H1 (cell line): ENCODE data around the gene DCUN1D3. TPM values are rescaled to one million over a fixed set of nuclear protein-coding genes. Genes with fewer than 3 reads are reported as not detected.
"Not testable (repeated sequence)": the region's sequence is repeated elsewhere in the genome, so short reads cannot be mapped to it uniquely, and the experiment has no call there.

Experiments
- CTCF ChIA-PET: fragments of 300-600 bp; sonication (Branson Sonifier 250); formaldehyde crosslinking; loops from one replicate; lab custom pipeline; 2021; ENCODE audit not compliant: partially characterized antibody; lab: Charles Lee
- POLR2A ChIA-PET: fragments of 300-600 bp; sonication (Branson Sonifier 250); formaldehyde crosslinking; loops from one replicate; lab custom pipeline; 2021; ENCODE audit warnings: inconsistent platforms; ENCODE audit not compliant: partially characterized antibody; lab: Charles Lee
- DNase-seq, 2 experiments: peaks; one replicate each; pipeline versions ENCODE4 v3.0.0 to v3.0.0-alpha.2; 2010 to 2022; ENCODE audit warnings: low spot score in 2 of 2, low read depth in 1 of 2, mixed read lengths in 1 of 2
- FAIRE-seq: peaks from 2 replicates; lab custom pipeline; 2011; peaks lifted over from hg19 to GRCh38; lab: Jason Lieb, UNC
- H2AFZ ChIP-seq: 2 replicates; pipeline ENCODE4 v1.8.1; 2012; ENCODE audit warnings: low read length, inconsistent platforms
- H2AK5ac ChIP-seq: 2 replicates; pipeline ENCODE4 v1.6.1; 2013; ENCODE audit warnings: low read depth, low read length
- H2BK120ac ChIP-seq: replicated peaks from 2 replicates; pipeline ENCODE3; 2013; ENCODE audit warnings: low read depth, low read length, inconsistent platforms
- H2BK12ac ChIP-seq: 2 replicates; pipeline ENCODE4 v1.6.1; 2013; ENCODE audit warnings: low read depth, low read length
- H2BK15ac ChIP-seq: 2 replicates; pipeline ENCODE4 v1.6.1; 2013; ENCODE audit warnings: low read length
- H2BK20ac ChIP-seq: 2 replicates; pipeline ENCODE4 v1.6.1; 2013; ENCODE audit warnings: low read length
- H2BK5ac ChIP-seq: 2 replicates; pipeline ENCODE4 v1.6.1; 2013; ENCODE audit warnings: low read depth, low read length
- H3K14ac ChIP-seq: 2 replicates; pipeline ENCODE4 v1.6.1; 2013; ENCODE audit warnings: inconsistent platforms; ENCODE audit not compliant: insufficient read length
- H3K18ac ChIP-seq: 2 replicates; pipeline ENCODE4 v1.6.1; 2013; ENCODE audit warnings: low read length; ENCODE audit errors: extremely low read depth
- H3K23ac ChIP-seq: 2 replicates; pipeline ENCODE4 v1.6.1; 2013; ENCODE audit warnings: inconsistent platforms; ENCODE audit not compliant: insufficient read length
- H3K23me2 ChIP-seq: 2 replicates; pipeline ENCODE4 v1.6.1; 2013; ENCODE audit warnings: low read depth, low read length
- H3K27ac ChIP-seq: 2 replicates; pipeline ENCODE4 v1.6.1; 2011; ENCODE audit warnings: low read depth, low read length, inconsistent platforms
- H3K27me3 ChIP-seq, 4 experiments: replicated peaks in 1 of 4; 1 replicate in 1 of 4; 2 replicates in 3 of 4; pipeline versions ENCODE4 v1.6.1 to v1.8.1; 2011 to 2013; ENCODE audit warnings: low read length in 3 of 4, mild to moderate bottlenecking in 3 of 4, inconsistent platforms in 2 of 4, mixed read lengths in 2 of 4, moderate library complexity in 1 of 4; ENCODE audit not compliant: control insufficient read depth in 3 of 4, insufficient read depth in 3 of 4; ENCODE audit errors: extremely low read depth in 1 of 4
- H3K36me3 ChIP-seq, 4 experiments: 2 replicates each; pipeline versions ENCODE4 v1.6.1 to v1.8.1; 2011 to 2013; ENCODE audit warnings: mild to moderate bottlenecking in 4 of 4, low read length in 3 of 4, moderate library complexity in 2 of 4, control low read depth in 1 of 4, inconsistent platforms in 1 of 4; ENCODE audit not compliant: insufficient read depth in 4 of 4, control insufficient read depth in 2 of 4
- H3K4ac ChIP-seq: replicated peaks from 2 replicates; pipeline ENCODE3; 2013; ENCODE audit warnings: low read length, low read depth, mixed read lengths, inconsistent platforms; ENCODE audit not compliant: insufficient read length
- H3K4me1 ChIP-seq, 4 experiments: replicated peaks in 1 of 4; 1 replicate in 1 of 4; 2 replicates in 3 of 4; pipeline versions ENCODE4 v1.6.1 to v1.8.1; 2011 to 2013; ENCODE audit warnings: low read length in 3 of 4, inconsistent platforms in 2 of 4, mixed read lengths in 1 of 4; ENCODE audit not compliant: insufficient read depth in 4 of 4, control insufficient read depth in 3 of 4
- H3K4me2 ChIP-seq, 2 experiments: 2 replicates each; pipeline versions ENCODE4 v1.6.1 to v1.8.1; 2011 to 2013; ENCODE audit warnings: low read depth in 2 of 2, low read length in 2 of 2, control low read depth in 1 of 2, inconsistent platforms in 1 of 2, mild to moderate bottlenecking in 1 of 2; ENCODE audit not compliant: insufficient read depth in 1 of 2
- H3K4me3 ChIP-seq, 4 experiments: fragments of 200-600, 300-600 bp in 1 of 4; sonication (generic), shearing (Covaris generic), sonication (Bioruptor Twin) in 1 of 4; 2 replicates each; pipeline versions ENCODE4 v1.5.1 to v1.8.1; 2011 to 2016; ENCODE audit warnings: low read length in 4 of 4, low read depth in 3 of 4, control low read depth in 2 of 4, inconsistent platforms in 2 of 4, mild to moderate bottlenecking in 2 of 4, mixed read lengths in 1 of 4, moderate library complexity in 1 of 4; ENCODE audit not compliant: insufficient read depth in 2 of 4; ENCODE audit errors: extremely low read depth in 1 of 4
- H3K56ac ChIP-seq: replicated peaks from 2 replicates; pipeline ENCODE3; 2013; ENCODE audit warnings: low read depth, mild to moderate bottlenecking, mixed read lengths, low read length, inconsistent platforms; ENCODE audit not compliant: insufficient read length
- H3K79me1 ChIP-seq: 2 replicates; pipeline ENCODE4 v1.6.1; 2013; ENCODE audit warnings: low read depth, low read length, control low read depth
- H3K79me2 ChIP-seq, 2 experiments: 2 replicates each; pipeline versions ENCODE4 v1.6.1 to v1.8.1; 2012 to 2013; ENCODE audit warnings: low read length in 2 of 2, mild to moderate bottlenecking in 2 of 2, inconsistent platforms in 1 of 2; ENCODE audit not compliant: insufficient read depth in 2 of 2, control insufficient read depth in 1 of 2
- H3K9ac ChIP-seq, 4 experiments: replicated peaks in 1 of 4; 1 replicate in 1 of 4; 2 replicates in 3 of 4; pipeline versions ENCODE4 v1.6.1 to v1.8.1; 2011 to 2013; ENCODE audit warnings: low read depth in 3 of 4, low read length in 3 of 4, control low read depth in 2 of 4, mild to moderate bottlenecking in 2 of 4, moderate library complexity in 2 of 4, inconsistent platforms in 1 of 4; ENCODE audit errors: extremely low read depth in 1 of 4
- H3K9me3 ChIP-seq, 2 experiments: 2 replicates each; pipeline versions ENCODE4 v1.6.1 to v1.8.1; 2012 to 2013; ENCODE audit warnings: mild to moderate bottlenecking in 2 of 2, moderate library complexity in 2 of 2, control low read depth in 1 of 2, inconsistent platforms in 1 of 2, low read depth in 1 of 2, low read length in 1 of 2, mixed read lengths in 1 of 2; ENCODE audit not compliant: insufficient read depth in 2 of 2
- H4K20me1 ChIP-seq, 2 experiments: replicated peaks in 1 of 2; 2 replicates each; pipeline versions ENCODE3 to v1.8.1; 2011 to 2013; ENCODE audit warnings: inconsistent platforms in 2 of 2, low read length in 2 of 2, mild to moderate bottlenecking in 1 of 2; ENCODE audit not compliant: insufficient read depth in 2 of 2, control insufficient read depth in 1 of 2
- H4K5ac ChIP-seq: 2 replicates; pipeline ENCODE4 v1.6.1; 2013; ENCODE audit warnings: low read length, low read depth, mixed read lengths, inconsistent platforms; ENCODE audit not compliant: insufficient read length
- H4K8ac ChIP-seq: 2 replicates; pipeline ENCODE4 v1.8.0; 2013; ENCODE audit warnings: mild to moderate bottlenecking, moderate library complexity, low read length, inconsistent platforms; ENCODE audit not compliant: insufficient read depth; ENCODE audit errors: extremely low read depth
- H4K91ac ChIP-seq: replicated peaks from 2 replicates; pipeline ENCODE3; 2013; ENCODE audit warnings: low read length, mixed read lengths, inconsistent platforms; ENCODE audit not compliant: insufficient read length
- WGBS, 2 experiments: shearing (Covaris generic) in 1 of 2; methylation state at CpG; one replicate each; pipeline versions ENCODE4 v1.1.6 to v1.1.7; 2013 to 2015; ENCODE audit warnings: low lambda C conversion rate in 2 of 2, mixed read lengths in 2 of 2, inconsistent platforms in 1 of 2, low coverage in 1 of 2, missing lambda C conversion rate in 1 of 2; ENCODE audit not compliant: insufficient replicate concordance in 2 of 2, insufficient coverage in 1 of 2, insufficient read length in 1 of 2; ENCODE audit errors: extremely low coverage in 1 of 2, missing lambda C conversion rate in 1 of 2; 5-methylcytosine and 5-hydroxymethylcytosine counted together
- polyA plus RNA-seq, 7 experiments: library from polyadenylated mRNA; depleted of rRNA in 3 of 7; stranded (reverse) in 5 of 7; unstranded in 2 of 7; fragments of >200 nt in 5 of 7; fragments of 200-250 nt in 2 of 7; gene quantifications; 1 replicate in 5 of 7; 2 replicates in 1 of 7; 4 replicates in 1 of 7; pipeline versions ENCODE4 v1.2.1 to v1.2.3, GENCODE V29; 2011 to 2013; ENCODE audit warnings: missing spikeins in 2 of 7, mixed read lengths in 2 of 7
- total RNA-seq: library from RNA; stranded (reverse); fragmentation: NEBNext Ultra II Directional; extraction: Animal tissue kit (Norgen Biotek cat#: 25700); gene quantifications from 2 replicates; pipeline ENCODE4 v1.2.1, GENCODE V29; 2021

DCUN1D3 gene
- total and polyA plus RNA-seq, 2 of the 8 experiments (the other 6 are each of a cell fraction or from before 2014, with no cell fraction given), result 3.5 to 18.2 TPM

DNA sequence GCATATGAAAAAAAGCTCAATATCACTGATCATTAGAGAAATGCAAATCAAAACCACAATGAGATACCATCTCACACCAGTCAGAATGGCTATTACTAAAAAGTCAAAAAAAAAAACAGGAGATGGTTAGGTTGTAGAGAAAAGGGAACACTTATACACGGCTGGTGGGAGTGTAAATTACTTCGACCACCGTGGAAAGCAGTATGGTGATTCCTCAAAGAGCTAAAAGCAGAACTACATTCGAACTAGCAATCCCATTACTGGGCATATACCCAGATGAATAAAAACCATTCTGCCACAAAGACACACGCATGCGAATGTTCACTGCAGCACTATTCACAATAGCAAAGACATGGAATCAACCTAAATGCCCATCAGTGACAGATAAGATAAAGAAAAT lies 35.8 kb downstream of the DCUN1D3 start:
- H4K20me1 ChIP-seq, H2BK15ac ChIP-seq, POLR2A ChIA-PET, H2AFZ ChIP-seq, H2AK5ac ChIP-seq, FAIRE-seq, H3K36me3 ChIP-seq, H2BK12ac ChIP-seq, H3K56ac ChIP-seq, H4K5ac ChIP-seq, H3K14ac ChIP-seq, H3K23me2 ChIP-seq, H3K27ac ChIP-seq, H2BK5ac ChIP-seq, H3K18ac ChIP-seq, H2BK20ac ChIP-seq, H4K91ac ChIP-seq, H3K4me3 ChIP-seq, H3K79me1 ChIP-seq, H3K9ac ChIP-seq, H3K4me2 ChIP-seq, DNase-seq, H4K8ac ChIP-seq, H3K27me3 ChIP-seq, H3K23ac ChIP-seq, H3K4ac ChIP-seq, H3K4me1 ChIP-seq, H2BK120ac ChIP-seq, H3K9me3 ChIP-seq: not testable (repeated sequence)
- peaks cover 3 to 64% of the 10 kb centered on the region in 2 experiments; a peak in 2 of 4 replicates for H3K79me2 ChIP-seq
- WGBS, 2 experiments, result 92% methylated on average over 6 of the region's 6 CpGs; no CpG with 5 or more reads in 1 of the 2 experiments
- CTCF ChIA-PET, result interaction anchor here (0.6 to 2.1 kb wide), 4 partner anchors 10 to 137 kb away, joined by 3 to 7 read pairs (median 4); no protein-coding TSS in a partner anchor
